GM10266 (cell line): ENCODE results near the gene CREB5.

Experiments
- DNase-seq: peaks from one replicate; pipeline ENCODE4 v3.0.0; 2012; ENCODE audit errors: extremely low spot score
- CTCF ChIP-seq: IDR thresholded peaks from 2 replicates; pipeline ENCODE4 v1.5.1; 2012; ENCODE audit warnings: mild to moderate bottlenecking, low read depth; ENCODE audit not compliant: control insufficient read depth, insufficient read depth; ENCODE audit errors: missing control alignments

Gene CREB5

GRCh38 chr7:28466341-28466740, 54.0 kb downstream of the CREB5 start:
- TF ChIP-seq CTCF, result no peak
- DNase-seq, result no peak

- TF ChIP-seq CTCF, result no peak
- DNase-seq, result no peak
Measured at GRCh38 chr7:28466885-28467284, 54.6 kb downstream of the CREB5 start.

GRCh38 chr7:28469562-28469961, 57.2 kb downstream of the CREB5 start:
- no peak for TF ChIP-seq CTCF
- no peak for DNase-seq

GRCh38 chr7:28470344-28470743, 58.0 kb downstream of the CREB5 start:
- no peak for DNase-seq
- TF ChIP-seq CTCF, result no peak

- no peak for DNase-seq
- no peak for TF ChIP-seq CTCF
Measured at GRCh38 chr7:28472332-28472731, 60.0 kb downstream of the CREB5 start.

GRCh38 chr7:28473571-28474281, 61.4 kb downstream of the CREB5 start:
- TF ChIP-seq CTCF, result no peak

GRCh38 chr7:28474282-28474638, 61.9 kb downstream of the CREB5 start:
- DNase-seq, result no peak
- no peak for TF ChIP-seq CTCF

More at GRCh38 chr7:28473571-28474281, 61.4 kb downstream of the CREB5 start:
- DNase-seq, result no peak
